Neuronal stem cell (in vitro differentiated cells): ENCODE data around the gene SPACA9.

Experiments used
- DNase-seq: peaks from one replicate; pipeline ENCODE4 v3.0.0-alpha.2; 2013; ENCODE audit warnings: low spot score
- H2AFZ ChIP-seq: one replicate; pipeline ENCODE4 v1.6.1; 2013; ENCODE audit warnings: mild to moderate bottlenecking, low read length, inconsistent platforms
- H2AK5ac ChIP-seq: 2 replicates; pipeline ENCODE4 v1.6.1; 2013; ENCODE audit warnings: low read depth, mild to moderate bottlenecking, inconsistent platforms, low read length, moderate library complexity, mixed read lengths
- H2BK120ac ChIP-seq: 2 replicates; pipeline ENCODE4 v1.6.1; 2013; ENCODE audit warnings: low read depth, mild to moderate bottlenecking, inconsistent platforms, low read length, moderate library complexity, mixed read lengths
- H2BK12ac ChIP-seq: one replicate; pipeline ENCODE4 v1.6.1; 2013; ENCODE audit warnings: low read length, inconsistent platforms
- H2BK15ac ChIP-seq: 2 replicates; pipeline ENCODE4 v1.6.1; 2013; ENCODE audit warnings: mild to moderate bottlenecking, low read length, inconsistent platforms, mixed read lengths
- H2BK5ac ChIP-seq: one replicate; pipeline ENCODE4 v1.6.1; 2013; ENCODE audit warnings: inconsistent platforms, mild to moderate bottlenecking, low read length, moderate library complexity
- H3K14ac ChIP-seq: one replicate; pipeline ENCODE4 v1.6.1; 2013; ENCODE audit warnings: low read length, inconsistent platforms
- H3K18ac ChIP-seq: 2 replicates; pipeline ENCODE4 v1.6.1; 2013; ENCODE audit warnings: low read length, inconsistent platforms
- H3K23ac ChIP-seq: 2 replicates; pipeline ENCODE4 v1.6.1; 2013; ENCODE audit warnings: low read depth, mild to moderate bottlenecking, mixed read lengths, low read length, inconsistent platforms; ENCODE audit not compliant: poor library complexity
- H3K27ac ChIP-seq: replicated peaks from 3 replicates; pipeline ENCODE4 v1.5.1; 2013; ENCODE audit warnings: low read length, inconsistent platforms
- H3K27me3 ChIP-seq, 3 experiments: 2 replicates each; pipeline ENCODE4 v1.6.1; 2013; ENCODE audit warnings: low read length in 3 of 3, mild to moderate bottlenecking in 2 of 3, inconsistent platforms in 1 of 3, low read depth in 1 of 3, mixed read lengths in 1 of 3, moderate library complexity in 1 of 3; ENCODE audit not compliant: control insufficient read depth in 3 of 3, insufficient read depth in 3 of 3
- H3K36me3 ChIP-seq, 2 donors: replicated peaks in 1 of 2; 2 replicates each; pipeline ENCODE4 v1.6.1; 2013; ENCODE audit warnings: low read length in 2 of 2; ENCODE audit not compliant: control insufficient read depth in 2 of 2, insufficient read depth in 2 of 2
- H3K4ac ChIP-seq: 2 replicates; pipeline ENCODE4 v1.6.1; 2013; ENCODE audit warnings: inconsistent platforms, mild to moderate bottlenecking, low read length, moderate library complexity
- H3K4me1 ChIP-seq, 2 donors: 1 replicate in 1 of 2; 2 replicates in 1 of 2; pipeline ENCODE4 v1.6.1; 2013; ENCODE audit warnings: low read length in 2 of 2, low read depth in 1 of 2; ENCODE audit not compliant: control insufficient read depth in 2 of 2, insufficient read depth in 1 of 2
- H3K4me2 ChIP-seq: one replicate; pipeline ENCODE4 v1.6.1; 2013; ENCODE audit warnings: mild to moderate bottlenecking, low read length, inconsistent platforms; ENCODE audit not compliant: insufficient read depth, poor library complexity, severe bottlenecking
- H3K4me3 ChIP-seq, 2 donors: 2 replicates each; pipeline ENCODE4 v1.5.1; 2013; ENCODE audit warnings: low read length in 2 of 2, mild to moderate bottlenecking in 2 of 2, inconsistent platforms in 1 of 2, moderate library complexity in 1 of 2
- H3K79me1 ChIP-seq: one replicate; pipeline ENCODE4 v1.6.1; 2013; ENCODE audit warnings: low read depth, mild to moderate bottlenecking, inconsistent platforms, low read length, moderate library complexity
- H3K9ac ChIP-seq: one replicate; pipeline ENCODE4 v1.6.1; 2013; ENCODE audit warnings: mild to moderate bottlenecking, low read depth, low read length, inconsistent platforms; ENCODE audit not compliant: poor library complexity
- H3K9me3 ChIP-seq, 2 donors: replicated peaks in 1 of 2; 2 replicates each; pipeline versions ENCODE3 to v1.6.1; 2013; ENCODE audit warnings: low read length in 2 of 2, mild to moderate bottlenecking in 2 of 2, inconsistent platforms in 1 of 2, low read depth in 1 of 2, mixed read lengths in 1 of 2, moderate library complexity in 1 of 2; ENCODE audit not compliant: control insufficient read depth in 2 of 2, insufficient read depth in 1 of 2
- H4K8ac ChIP-seq: one replicate; pipeline ENCODE4 v1.6.1; 2013; ENCODE audit warnings: low read depth, mild to moderate bottlenecking, inconsistent platforms, low read length, moderate library complexity
- H4K91ac ChIP-seq: one replicate; pipeline ENCODE4 v1.6.1; 2013; ENCODE audit warnings: low read length, low read depth, mild to moderate bottlenecking, inconsistent platforms; ENCODE audit not compliant: poor library complexity
- WGBS, 2 donors: extraction: QIAGEN DNeasy Blood & Tissue Kit; methylation state at CpG; one replicate each; pipeline ENCODE4 v1.1.7; 2013; ENCODE audit warnings: missing lambda C conversion rate in 2 of 2, mixed read lengths in 1 of 2; ENCODE audit not compliant: insufficient read length in 2 of 2, insufficient replicate concordance in 1 of 2; ENCODE audit errors: extremely low coverage in 2 of 2; 5-methylcytosine and 5-hydroxymethylcytosine counted together

SPACA9 gene

DNA sequence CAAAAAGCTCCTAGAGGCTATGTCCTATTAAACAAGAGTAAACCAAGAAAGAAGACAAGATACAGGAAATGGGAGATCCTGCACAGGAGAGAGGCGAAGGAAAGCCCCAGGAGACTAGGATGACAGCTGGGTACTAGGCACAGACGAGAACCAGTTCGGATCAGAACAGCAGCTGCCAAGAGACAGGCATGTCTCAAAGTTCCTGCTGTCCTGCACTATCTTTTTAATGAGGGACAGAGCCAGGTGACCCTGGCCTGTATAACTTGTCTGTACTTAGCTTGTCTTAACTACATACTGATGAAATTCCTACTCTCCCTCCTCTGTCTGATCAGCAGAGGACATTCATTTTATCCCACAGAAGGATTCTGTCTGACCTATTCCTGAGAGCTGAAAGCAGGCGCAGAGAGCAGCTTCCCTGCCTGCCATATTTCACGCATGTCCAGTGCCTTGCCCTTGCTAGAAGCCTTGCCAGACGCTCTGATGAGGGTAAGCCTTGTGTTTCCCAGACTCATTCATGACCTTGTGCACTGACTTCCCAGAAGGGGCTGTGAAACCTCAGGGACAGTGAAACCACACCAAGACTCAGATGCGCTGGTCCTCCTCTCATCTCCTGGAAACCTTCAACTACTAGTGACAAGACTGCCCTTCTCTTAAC lies 41.0 kb downstream of the SPACA9 start:
- Histone ChIP-seq H4K8ac (no peak overlapping the region), H3K79me1 (peaks cover 2% of the 10 kb centered on the region), H2BK5ac (no peak overlapping the region), H3K4ac (no peak overlapping the region), H2BK12ac (no peak overlapping the region), H3K4me1 (no peaks in the 10 kb centered on the region), H4K91ac (no peak overlapping the region), H3K9ac (no peak overlapping the region), H3K36me3 (peaks cover 35 to 99% of the 10 kb centered on the region in 2 donors), H2AK5ac (no peak overlapping the region), H3K27ac (no peak overlapping the region), H3K18ac (no peak overlapping the region), H2BK120ac (no peak overlapping the region), H3K9me3 (no peaks in the 10 kb centered on the region), H3K4me3 (no peak overlapping the region), H3K14ac (no peak overlapping the region), H2BK15ac (no peak overlapping the region), H3K23ac (no peak overlapping the region), H2AFZ (no peak overlapping the region), H3K27me3 (no peaks in the 10 kb centered on the region), H3K4me2 (no peak overlapping the region)
- DNase-seq, result no peak
- no CpG with 5 or more reads among the region's 7 CpGs for WGBS, 2 donors

DNA sequence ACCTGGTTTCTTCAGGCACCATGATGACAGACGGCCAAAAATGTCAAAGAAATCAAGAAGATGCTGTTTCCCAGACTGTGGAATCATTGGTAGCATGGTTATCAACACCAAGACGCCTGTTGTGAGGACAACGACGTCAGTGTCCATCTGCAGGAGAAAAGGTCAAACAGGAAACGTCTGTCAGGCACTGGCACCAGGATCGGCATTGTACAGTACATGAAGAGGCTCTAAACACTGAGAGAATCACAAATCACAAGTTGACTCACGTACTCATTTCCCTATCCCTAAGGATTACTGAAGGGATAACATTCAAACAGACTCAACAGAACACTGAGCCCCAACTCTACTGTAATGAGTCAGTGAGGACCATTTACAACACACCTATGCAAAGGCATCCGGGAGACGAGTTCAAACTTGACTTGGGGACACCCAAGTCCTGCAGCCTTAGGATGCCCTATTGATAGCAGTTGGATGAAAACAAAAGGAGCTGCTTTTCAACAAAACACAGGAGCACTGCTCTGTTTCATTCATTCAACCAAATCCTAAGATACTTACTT lies 44.7 kb downstream of the SPACA9 start:
- Histone ChIP-seq H3K9me3 (no peaks in the 10 kb centered on the region), H2BK120ac (no peak overlapping the region), H3K4me1 (no peaks in the 10 kb centered on the region), H3K9ac (no peak overlapping the region), H3K4me2 (no peak overlapping the region), H2AFZ (no peak overlapping the region), H3K4me3 (no peak overlapping the region), H3K27ac (no peak overlapping the region), H3K18ac (no peak overlapping the region), H3K79me1 (no peaks in the 10 kb centered on the region), H3K23ac (no peak overlapping the region), H4K8ac (no peak overlapping the region), H3K36me3 (peaks cover 36 to 93% of the 10 kb centered on the region in 2 donors), H3K27me3 (no peaks in the 10 kb centered on the region), H2BK5ac (no peak overlapping the region), H2BK15ac (no peak overlapping the region), H3K4ac (no peak overlapping the region), H3K14ac (no peak overlapping the region), H4K91ac (no peak overlapping the region), H2AK5ac (no peak overlapping the region), H2BK12ac (no peak overlapping the region)
- WGBS, 2 donors, result no CpG with 5 or more reads among the region's 9 CpGs
- DNase-seq, result no peak

- Histone ChIP-seq H3K4ac (no peak overlapping the region), H3K79me1 (no peaks in the 10 kb centered on the region), H3K9ac (no peak overlapping the region), H3K27ac (no peak overlapping the region), H3K4me2 (no peak overlapping the region), H3K36me3 (peaks cover 16 to 63% of the 10 kb centered on the region in 2 donors), H3K14ac (no peak overlapping the region), H3K9me3 (no peaks in the 10 kb centered on the region), H2BK120ac (no peak overlapping the region), H2AK5ac (no peak overlapping the region), H2BK12ac (no peak overlapping the region), H3K4me3 (no peak overlapping the region), H4K8ac (no peak overlapping the region), H2BK5ac (no peak overlapping the region), H3K23ac (no peak overlapping the region), H3K18ac (no peak overlapping the region), H3K4me1 (no peaks in the 10 kb centered on the region), H4K91ac (no peak overlapping the region), H2AFZ (no peak overlapping the region), H3K27me3 (no peaks in the 10 kb centered on the region), H2BK15ac (no peak overlapping the region)
- DNase-seq, result no peak
- whole genome bisulfite sequencing, 2 donors, result no CpG with 5 or more reads among the region's 7 CpGs
Measured at GRCh38 chr9:132927704-132928103, 49.0 kb downstream of the SPACA9 start.

DNA sequence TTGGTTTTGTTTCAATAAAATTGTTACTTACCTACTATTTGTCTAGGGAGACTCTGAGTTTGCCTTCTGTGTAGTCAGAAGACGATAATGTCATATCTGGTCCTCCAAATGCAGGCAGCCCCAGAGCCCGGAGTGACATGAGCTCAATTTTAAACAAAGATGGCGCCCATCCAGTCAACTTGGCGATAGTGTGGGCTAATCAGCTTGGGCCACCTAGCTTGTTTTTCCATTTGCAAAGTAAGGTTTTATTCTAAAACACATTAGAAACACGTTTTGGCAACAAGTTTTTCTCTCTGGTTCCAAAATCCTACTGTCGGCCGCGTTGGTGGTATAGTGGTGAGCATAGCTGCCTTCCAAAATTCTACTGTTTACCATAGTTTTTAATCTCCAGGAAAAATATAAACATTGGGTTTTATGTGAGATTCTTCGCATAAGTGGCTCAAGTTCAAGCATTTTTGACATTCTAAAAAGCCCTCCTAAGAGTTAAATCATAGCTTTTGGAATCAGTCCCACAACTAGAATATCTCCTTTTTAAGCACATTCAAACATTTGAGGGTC lies 52.6 kb downstream of the SPACA9 start:
- Histone ChIP-seq H2BK120ac (no peak overlapping the region), H3K27me3 (no peaks in the 10 kb centered on the region), H3K4me1 (no peaks in the 10 kb centered on the region), H3K9ac (no peak overlapping the region), H3K14ac (no peak overlapping the region), H2BK12ac (no peak overlapping the region), H3K27ac (no peak overlapping the region), H4K8ac (no peak overlapping the region), H2BK5ac (no peak overlapping the region), H3K4me2 (no peak overlapping the region), H3K4me3 (no peak overlapping the region), H3K79me1 (no peaks in the 10 kb centered on the region), H4K91ac (no peak overlapping the region), H3K18ac (no peak overlapping the region), H2AFZ (no peak overlapping the region), H2AK5ac (no peak overlapping the region), H3K23ac (no peak overlapping the region), H3K36me3 (peaks cover 6 to 43% of the 10 kb centered on the region in 2 donors), H2BK15ac (no peak overlapping the region), H3K4ac (no peak overlapping the region), H3K9me3 (no peaks in the 10 kb centered on the region)
- whole genome bisulfite sequencing, 2 donors, result no CpG with 5 or more reads among the region's 9 CpGs
- no peak for DNase-seq
